B cell (primary cell): Measurements from ENCODE around the gene RNF181. TPM values are rescaled to one million over a fixed set of nuclear protein-coding genes. Genes with fewer than 3 reads are reported as not detected.
"Not testable (repeated sequence)": the region's sequence is repeated elsewhere in the genome, so short reads cannot be mapped to it uniquely, and the experiment has no call there.

Experiments used
- ATAC-seq: fragments of 200-7000 bp; cut with Tn5 transposase; one replicate; pipeline ENCODE4 v1.10.0; 2021; ENCODE audit warnings: low read depth, mild to moderate bottlenecking, moderate number of reproducible peaks, moderate library complexity
- CTCF ChIA-PET: fragments of 350-600 bp; sonication (Branson Sonifier 250); formaldehyde crosslinking; loops from one replicate; lab custom pipeline; 2021; ENCODE audit warnings: antibody characterized with exemption, inconsistent platforms; lab: Charles Lee
- POLR2A ChIA-PET: fragments of 350-600 bp; sonication (Branson Sonifier 250); formaldehyde crosslinking; loops from one replicate; lab custom pipeline; 2021; ENCODE audit warnings: antibody characterized with exemption; lab: Charles Lee
- DNase-seq: peaks from one replicate; pipeline ENCODE4 v3.0.0; 2013
- H2AFZ ChIP-seq: 2 replicates; pipeline ENCODE4 v1.6.1; 2012; ENCODE audit warnings: mild to moderate bottlenecking, low read depth, low read length; ENCODE audit not compliant: insufficient read depth, poor library complexity, severe bottlenecking
- H3K27ac ChIP-seq, 2 donors: 1 replicate in 1 of 2; 2 replicates in 1 of 2; pipeline ENCODE4 v1.5.1; 2012 to 2013; ENCODE audit warnings: low read length in 2 of 2, mild to moderate bottlenecking in 2 of 2, moderate library complexity in 1 of 2
- H3K27me3 ChIP-seq, 4 experiments: fragments of 200-600 bp in 1 of 4; sonication (generic) in 1 of 4; replicated peaks in 1 of 4; 1 replicate in 2 of 4; 2 replicates in 2 of 4; pipeline versions ENCODE4 v1.6.1 to v1.7.0; 2013 to 2016; ENCODE audit warnings: low read length in 3 of 4, mild to moderate bottlenecking in 2 of 4, mixed read lengths in 1 of 4, moderate library complexity in 1 of 4; ENCODE audit not compliant: insufficient read depth in 4 of 4, control insufficient read depth in 3 of 4; ENCODE audit errors: control extremely low read depth in 1 of 4
- H3K36me3 ChIP-seq, 2 experiments: replicated peaks in 1 of 2; 1 replicate in 1 of 2; 2 replicates in 1 of 2; pipeline versions ENCODE4 v1.6.1 to v1.7.1; 2013; ENCODE audit warnings: low read length in 1 of 2; ENCODE audit not compliant: insufficient read depth in 2 of 2, control insufficient read depth in 1 of 2; ENCODE audit errors: control extremely low read depth in 1 of 2, extremely low read depth in 1 of 2
- H3K4me1 ChIP-seq, 2 donors: fragments of 200-600 bp in 1 of 2; sonication (generic) in 1 of 2; 1 replicate in 1 of 2; 2 replicates in 1 of 2; pipeline versions ENCODE4 v1.5.1 to v1.6.1; 2013 to 2017; ENCODE audit warnings: low read length in 2 of 2; ENCODE audit not compliant: control insufficient read depth in 2 of 2, insufficient read depth in 2 of 2
- H3K4me2 ChIP-seq: replicated peaks from 2 replicates; pipeline ENCODE3; 2012; ENCODE audit warnings: mild to moderate bottlenecking, low read depth, low read length; ENCODE audit not compliant: poor library complexity, severe bottlenecking
- H3K4me3 ChIP-seq, 5 experiments: fragments of 200-600 bp in 1 of 5; sonication (generic) in 1 of 5; 1 replicate in 3 of 5; 2 replicates in 2 of 5; pipeline versions ENCODE4 v1.5.1 to v1.7.0; 2011 to 2016; ENCODE audit warnings: low read length in 4 of 5, mild to moderate bottlenecking in 4 of 5, low read depth in 2 of 5, control low read depth in 1 of 5, moderate library complexity in 1 of 5; ENCODE audit not compliant: insufficient read depth in 1 of 5; ENCODE audit errors: control extremely low read depth in 1 of 5, extremely low read depth in 1 of 5
- H3K79me2 ChIP-seq: fragments of 200-600 bp; sonication (generic); one replicate; pipeline ENCODE4 v1.6.0; 2016; ENCODE audit warnings: low read length; ENCODE audit not compliant: control insufficient read depth, insufficient read depth
- H3K9ac ChIP-seq: fragments of 200-600 bp; sonication (generic); 2 replicates; pipeline ENCODE4 v1.6.1; 2017; ENCODE audit warnings: mild to moderate bottlenecking, low read length, moderate library complexity
- H3K9me3 ChIP-seq, 3 donors: one replicate each; pipeline versions ENCODE4 v1.6.1 to v1.7.1; 2013; ENCODE audit warnings: low read length in 2 of 3; ENCODE audit not compliant: control insufficient read depth in 2 of 3, insufficient read depth in 1 of 3; ENCODE audit errors: control extremely low read depth in 1 of 3
- H4K20me1 ChIP-seq: 2 replicates; pipeline ENCODE4 v1.6.0; 2012; ENCODE audit warnings: mild to moderate bottlenecking, low read length; ENCODE audit not compliant: insufficient read depth, control insufficient read depth, poor library complexity, severe bottlenecking
- H3K27ac Mint-ChIP-seq: one replicate; pipeline ENCODE4 v1.8.0; 2021; ENCODE audit warnings: mixed read lengths
- H3K27me3 Mint-ChIP-seq: one replicate; pipeline ENCODE4 v1.8.0; 2021; ENCODE audit warnings: mixed read lengths
- H3K4me1 Mint-ChIP-seq: one replicate; pipeline ENCODE4 v1.8.0; 2021; ENCODE audit warnings: mixed read lengths
- H3K4me3 Mint-ChIP-seq: one replicate; pipeline ENCODE4 v1.8.0; 2021; ENCODE audit warnings: mixed read lengths
- H3K9me3 Mint-ChIP-seq: one replicate; pipeline ENCODE4 v1.8.0; 2022; ENCODE audit warnings: mixed read lengths; ENCODE audit not compliant: insufficient read depth
- CTCF ChIP-seq: fragments of 200-600 bp; IDR thresholded peaks from one replicate; pipeline ENCODE4 v1.8.0; 2022; ENCODE audit warnings: antibody characterized with exemption, mild to moderate bottlenecking
- EZH2 ChIP-seq: IDR thresholded peaks from 2 replicates; pipeline ENCODE4 v1.6.1; 2012; ENCODE audit warnings: borderline replicate concordance, low read depth, mild to moderate bottlenecking, moderate library complexity, low read length; ENCODE audit not compliant: insufficient read depth, poor library complexity, severe bottlenecking
- WGBS: methylation state at CpG from one replicate; pipeline ENCODE4 v1.1.5; 2013; ENCODE audit warnings: missing lambda C conversion rate; ENCODE audit not compliant: insufficient coverage; 5-methylcytosine and 5-hydroxymethylcytosine counted together
- intact Hi-C: fragments of 100-400 bp; cut with micrococcal nuclease; formaldehyde crosslinking; loops from one replicate; pipeline ENCODE4 v1.10.0; 2022
- polyA plus RNA-seq: library from polyadenylated mRNA; depleted of rRNA; stranded (reverse); fragments of >200 nt; gene quantifications from 2 replicates; pipeline ENCODE4 v1.2.3, GENCODE V29; 2012
- total RNA-seq, 2 donors: library from RNA; stranded (reverse); fragments of 120-200 nt in 1 of 2; gene quantifications; 1 replicate in 1 of 2; 2 replicates in 1 of 2; pipeline versions ENCODE4 v1.2.3 to v1.2.4, GENCODE V29; 2013 to 2022

Gene RNF181
- total and polyA plus RNA-seq, 2 donors (not counting 1 experiment from before 2014, with no cell fraction given): 76.6 to 151 TPM

DNA sequence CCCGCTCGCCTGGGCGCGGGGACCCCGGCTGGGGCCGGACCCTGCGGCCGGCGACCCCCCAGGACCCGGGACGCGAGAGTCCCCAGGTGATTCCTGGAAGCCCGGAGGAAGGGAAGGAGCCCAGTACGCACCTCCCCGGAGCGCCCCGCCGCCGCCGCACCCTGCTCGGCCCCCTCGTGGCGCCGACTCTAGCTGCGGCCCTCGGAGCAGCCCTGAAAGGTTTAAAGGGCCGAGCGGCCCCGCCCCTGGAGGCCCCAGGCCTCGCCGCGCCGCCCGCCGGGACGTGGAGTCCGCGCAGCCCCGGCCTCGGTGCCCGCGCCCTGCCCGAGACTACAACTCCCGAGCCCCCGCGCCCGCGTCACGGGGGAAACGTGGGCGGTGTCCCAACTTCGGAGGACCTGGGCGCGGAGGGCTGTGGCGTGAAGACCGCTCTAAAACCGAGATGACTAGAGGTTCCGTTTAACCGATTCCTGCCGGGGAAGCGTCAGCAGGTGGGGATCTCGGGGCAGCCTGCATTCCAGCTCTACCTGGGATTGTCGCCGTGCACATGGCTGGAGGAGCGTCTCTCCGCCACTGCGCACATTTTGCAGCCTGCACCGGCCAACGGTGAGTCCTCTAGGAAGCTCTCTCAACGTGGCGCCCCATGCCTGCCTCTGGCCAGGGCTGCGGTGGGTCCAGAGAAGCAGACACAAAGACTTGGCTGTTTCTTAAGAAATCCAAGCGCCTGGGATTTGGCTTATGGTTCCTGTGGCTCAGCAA lies 7.1 kb downstream of the RNF181 start, which contains the start of gene TMEM150A:
Gene TMEM150A, minus strand, starts transcription at position 223 of the 759 bp plus-strand sequence. CDS start 750 bp downstream, outside the sequence.
- no peaks in the 10 kb centered on the region for H3K27me3 ChIP-seq
- Mint-ChIP-seq H3K4me1 (peaks cover 30% of the 10 kb centered on the region), H3K9me3 (no peaks in the 10 kb centered on the region), H3K4me3 (peak within 1 kb of the TSS; percentile 95), H3K27ac (peak within 1 kb of the TSS; percentile 89), H3K27me3 (no peaks in the 10 kb centered on the region)
- H2AFZ ChIP-seq: peak within 1 kb of the TSS; percentile 84
- no peaks in the 10 kb centered on the region for H3K9me3 ChIP-seq
- peak within 1 kb of the TSS; percentile 80 for H3K4me2 ChIP-seq
- H3K36me3 ChIP-seq: peaks cover 0 to 23% of the 10 kb centered on the region in 2 experiments
- H3K4me1 ChIP-seq: peaks cover 17 to 23% of the 10 kb centered on the region in 2 donors
- peak within 1 kb of the TSS; percentile 20 to 74 for H3K27ac ChIP-seq
- under 1% methylated on average over 73 of the region's 73 CpGs for WGBS
- TF ChIP-seq EZH2 (no peak), CTCF (no peak)
- peaks cover 18% of the 10 kb centered on the region for H4K20me1 ChIP-seq
- H3K79me2 ChIP-seq: peaks cover 18% of the 10 kb centered on the region
- H3K4me3 ChIP-seq: peak within 1 kb of the TSS; percentile 72 to 92 (median 86)
- ATAC-seq (peak; percentile 97), DNase-seq (peak; percentile 93)
- CTCF ChIA-PET: interaction anchor here (0.7 to 1.7 kb wide), 8 partner anchors 9 to 183 kb away, joined by 3 to 7 read pairs (median 4); partner anchors contain the start of genes C2orf68 and GGCX
- intact Hi-C loops: loop anchor here (1.0 to 5.0 kb wide), 7 partner anchors 10 to 210 kb away; partner anchors contain the start of genes C2orf68, GGCX, MAT2A and USP39
- POLR2A ChIA-PET: interaction anchor here (0.6 to 1.9 kb wide), 5 partner anchors 9 to 184 kb away, joined by 3 to 11 read pairs (median 6); partner anchors contain the start of genes C2orf68, GGCX, MAT2A and SH2D6
- peak within 1 kb of the TSS; percentile 71 for H3K9ac ChIP-seq

DNA sequence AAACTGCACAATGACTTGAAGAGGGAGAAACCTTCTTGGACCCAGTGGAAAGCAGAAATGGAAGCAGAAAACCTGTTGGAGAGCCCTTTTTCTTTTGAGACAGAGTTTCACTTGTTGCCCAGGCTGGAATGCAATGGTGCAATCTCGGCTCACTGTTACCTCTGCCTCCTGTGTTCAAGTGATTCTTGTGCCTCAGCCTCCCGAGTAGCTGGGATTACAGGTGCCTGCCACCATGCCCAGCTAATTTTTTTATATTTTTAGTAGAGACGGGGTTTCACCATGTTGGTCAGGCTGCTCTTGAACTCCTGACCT lies 8.5 kb downstream of the RNF181 start:
- H3K9ac ChIP-seq, H3K27ac Mint-ChIP-seq, DNase-seq, H3K27me3 ChIP-seq, H3K4me3 ChIP-seq, ATAC-seq, H2AFZ ChIP-seq, H3K9me3 ChIP-seq, H3K9me3 Mint-ChIP-seq, H3K27me3 Mint-ChIP-seq, H3K27ac ChIP-seq, POLR2A ChIA-PET: not testable (repeated sequence)
- Histone ChIP-seq H3K4me2 (peak overlapping the region; percentile 80), H3K36me3 (peaks cover 0 to 29% of the 10 kb centered on the region in 2 experiments), H3K79me2 (peaks cover 23% of the 10 kb centered on the region), H4K20me1 (peaks cover 26% of the 10 kb centered on the region), H3K4me1 (peaks cover 17 to 23% of the 10 kb centered on the region in 2 donors)
- WGBS: 93% methylated on average over 3 of the region's 3 CpGs
- H3K4me1 Mint-ChIP-seq: peaks cover 39% of the 10 kb centered on the region
- peak overlapping the region; percentile 39 for H3K4me3 Mint-ChIP-seq
- intact Hi-C loops: loop anchor here (5.0 kb wide), 1 partner anchor 212 kb away; no protein-coding TSS in a partner anchor
- CTCF ChIA-PET: interaction anchor here (0.6 to 1.4 kb wide), 3 partner anchors 36 to 185 kb away, joined by 3 to 5 read pairs (median 3); no protein-coding TSS in a partner anchor
